GM19468 (cell line): ENCODE results near the gene GUCY1B1.

ENCODE experiments used
- ATAC-seq: cut with Tn5 transposase; IDR thresholded peaks from one replicate; pipeline ENCODE4 v1.9.1; 2021; ENCODE audit warnings: mild to moderate bottlenecking, moderate library complexity, moderate number of reproducible peaks; ENCODE audit not compliant: unreplicated experiment; ENCODE audit errors: extremely low read depth

GUCY1B1 gene

GRCh38 chr4:155758481-155759371 is at the start of gene GUCY1B1:
Gene GUCY1B1 (plus strand): TSS chr4:155759021. CDS start chr4:155759141, 120 bp downstream.
- peak; percentile 99 for ATAC-seq

GRCh38 chr4:155709918-155710317 is 48.9 kb upstream of the GUCY1B1 start:
- ATAC-seq = no peak

GRCh38 chr4:155711556-155711955 is 47.3 kb upstream of the GUCY1B1 start:
- no peak for ATAC-seq

GRCh38 chr4:155712846-155713245 is 46.0 kb upstream of the GUCY1B1 start:
- no peak for ATAC-seq

- ATAC-seq = no peak
Observed at GRCh38 chr4:155713911-155714310, 44.9 kb upstream of the GUCY1B1 start.

- no peak for ATAC-seq
Observed at GRCh38 chr4:155722336-155722735, 36.5 kb upstream of the GUCY1B1 start.

GRCh38 chr4:155722816-155723499 is 35.9 kb upstream of the GUCY1B1 start:
- ATAC-seq = no peak

GRCh38 chr4:155724731-155725130 is 34.1 kb upstream of the GUCY1B1 start:
- ATAC-seq = no peak

- no peak for ATAC-seq
Observed at GRCh38 chr4:155734065-155734464, 24.8 kb upstream of the GUCY1B1 start.

- no peak for ATAC-seq
Observed at GRCh38 chr4:155734951-155735350, 23.9 kb upstream of the GUCY1B1 start.

- ATAC-seq = no peak
Observed at GRCh38 chr4:155735496-155735895, 23.3 kb upstream of the GUCY1B1 start.

- ATAC-seq = no peak
Observed at GRCh38 chr4:155738548-155738947, 20.3 kb upstream of the GUCY1B1 start.

GRCh38 chr4:155741546-155741945 is 17.3 kb upstream of the GUCY1B1 start:
- ATAC-seq = no peak

- no peak for ATAC-seq
Observed at GRCh38 chr4:155742310-155743015, 16.4 kb upstream of the GUCY1B1 start.

GRCh38 chr4:155745984-155746383 is 12.8 kb upstream of the GUCY1B1 start:
- no peak for ATAC-seq

- no peak for ATAC-seq
Observed at GRCh38 chr4:155748039-155748438, 10.8 kb upstream of the GUCY1B1 start.

GRCh38 chr4:155749041-155749440 is 9.8 kb upstream of the GUCY1B1 start:
- no peak for ATAC-seq

- no peak for ATAC-seq
Observed at GRCh38 chr4:155751569-155751968, 7.3 kb upstream of the GUCY1B1 start.

- ATAC-seq = no peak
Observed at GRCh38 chr4:155757745-155758265, 1.0 kb upstream of the GUCY1B1 start.

GRCh38 chr4:155759372-155760252 is 791 bp downstream of the GUCY1B1 start:
- ATAC-seq = peak; percentile 1
